ENCODE measurements around the gene SH2D2A.

SH2D2A gene

GRCh38 chr1:156816561-156817328, at the start of gene SH2D2A:
Gene SH2D2A, minus strand, starts transcription at chr1:156816848. Its CDS starts 140 bp downstream, at chr1:156816708.
- DNase-seq, result no peak

GRCh38 chr1:156865865-156866248, 49.2 kb upstream of the SH2D2A start:
- no peak for DNase-seq

- DNase-seq, result no peak
Measured at GRCh38 chr1:156865258-156865657, 48.6 kb upstream of the SH2D2A start.

GRCh38 chr1:156864796-156865195, 48.1 kb upstream of the SH2D2A start:
- DNase-seq, result no peak

GRCh38 chr1:156863631-156864030, 47.0 kb upstream of the SH2D2A start:
- DNase-seq, result no peak

GRCh38 chr1:156862997-156863599, 46.5 kb upstream of the SH2D2A start:
- no peak for DNase-seq

- no peak for DNase-seq
Measured at GRCh38 chr1:156862584-156862983, 45.9 kb upstream of the SH2D2A start.

- no peak for DNase-seq
Measured at GRCh38 chr1:156860628-156861423, 44.2 kb upstream of the SH2D2A start, which contains the start of gene NTRK1. Gene NTRK1, plus strand, starts transcription at chr1:156860865. Its CDS starts 70 bp downstream, at chr1:156860935.

- no peak for DNase-seq
Measured at GRCh38 chr1:156860113-156860627, 43.5 kb upstream of the SH2D2A start.

- no peak for DNase-seq
Measured at GRCh38 chr1:156859523-156860112, 43.0 kb upstream of the SH2D2A start.

- DNase-seq, result no peak
Measured at GRCh38 chr1:156858959-156859522, 42.4 kb upstream of the SH2D2A start, which contains the start of gene INSRR. Gene INSRR, minus strand, starts transcription at chr1:156859117. Its CDS starts 496 bp downstream, at chr1:156858621.

GRCh38 chr1:156858555-156858956, 41.9 kb upstream of the SH2D2A start:
- no peak for DNase-seq

- no peak for DNase-seq
Measured at GRCh38 chr1:156857532-156857931, 40.9 kb upstream of the SH2D2A start.

GRCh38 chr1:156856282-156856785, 39.7 kb upstream of the SH2D2A start:
- no peak for DNase-seq

- no peak for DNase-seq
Measured at GRCh38 chr1:156854634-156855033, 38.0 kb upstream of the SH2D2A start.

- DNase-seq, result no peak
Measured at GRCh38 chr1:156853761-156854160, 37.1 kb upstream of the SH2D2A start.

- peak; percentile 76 for DNase-seq
Measured at GRCh38 chr1:156852418-156852874, 35.8 kb upstream of the SH2D2A start.

GRCh38 chr1:156851779-156852417, 35.2 kb upstream of the SH2D2A start:
- DNase-seq, result no peak

- no peak for DNase-seq
Measured at GRCh38 chr1:156849151-156849496, 32.5 kb upstream of the SH2D2A start.

- DNase-seq, result no peak
Measured at GRCh38 chr1:156848461-156849150, 32.0 kb upstream of the SH2D2A start.

Measured in NCI-H1417 treated with DMSO at 0.1 percent for 48 hours (cell line).